HG02642 (cell line): ENCODE results near the gene CNIH3.
"Not testable (repeated sequence)": the region's sequence is repeated elsewhere in the genome, so short reads cannot be mapped to it uniquely, and the experiment has no call there.

Experiments used
- ATAC-seq: cut with Tn5 transposase; IDR thresholded peaks from one replicate; pipeline ENCODE4 v1.9.1; 2021; ENCODE audit warnings: mild to moderate bottlenecking; ENCODE audit not compliant: unreplicated experiment, poor library complexity

Gene CNIH3

GRCh38 chr1:224615861-224616755 lies at the start of gene CNIH3:
CNIH3 (plus strand) TSS chr1:224616317; CDS start chr1:224617175, 858 bp downstream.
- ATAC-seq: no peak

GRCh38 chr1:224566492-224566891 lies 49.6 kb upstream of the CNIH3 start:
- not testable (repeated sequence) for ATAC-seq

GRCh38 chr1:224569276-224569675 lies 46.8 kb upstream of the CNIH3 start:
- ATAC-seq: no peak

- not testable (repeated sequence) for ATAC-seq
Measured at GRCh38 chr1:224571975-224572374, 44.1 kb upstream of the CNIH3 start.

- ATAC-seq: no peak
Measured at GRCh38 chr1:224579526-224579925, 36.6 kb upstream of the CNIH3 start.

- ATAC-seq: no peak
Measured at GRCh38 chr1:224580006-224580405, 36.1 kb upstream of the CNIH3 start.

- ATAC-seq: no peak
Measured at GRCh38 chr1:224582041-224582440, 34.1 kb upstream of the CNIH3 start.

GRCh38 chr1:224583774-224584173 lies 32.3 kb upstream of the CNIH3 start:
- no peak for ATAC-seq

- no peak for ATAC-seq
Measured at GRCh38 chr1:224585051-224585450, 31.1 kb upstream of the CNIH3 start.

GRCh38 chr1:224587051-224587450 lies 29.1 kb upstream of the CNIH3 start:
- no peak for ATAC-seq

- ATAC-seq: no peak
Measured at GRCh38 chr1:224588515-224588914, 27.6 kb upstream of the CNIH3 start.

GRCh38 chr1:224589006-224589405 lies 27.1 kb upstream of the CNIH3 start:
- no peak for ATAC-seq

GRCh38 chr1:224591326-224591725 lies 24.8 kb upstream of the CNIH3 start:
- ATAC-seq: no peak

- no peak for ATAC-seq
Measured at GRCh38 chr1:224592636-224593582, 23.2 kb upstream of the CNIH3 start.

GRCh38 chr1:224594360-224594759 lies 21.8 kb upstream of the CNIH3 start:
- no peak for ATAC-seq

GRCh38 chr1:224594851-224595250 lies 21.3 kb upstream of the CNIH3 start:
- no peak for ATAC-seq

GRCh38 chr1:224605482-224606181 lies 10.5 kb upstream of the CNIH3 start:
- no peak for ATAC-seq

- no peak for ATAC-seq
Measured at GRCh38 chr1:224607188-224608148, 8.6 kb upstream of the CNIH3 start.

GRCh38 chr1:224609333-224609732 lies 6.8 kb upstream of the CNIH3 start:
- ATAC-seq: no peak
